ENCODE measurements around the gene DCLK3. TPM values are rescaled to one million over a fixed set of nuclear protein-coding genes. Genes with fewer than 3 reads are reported as not detected.

Gene DCLK3
- total RNA-seq, 2 donors from 2014 or later: 0.08 to 0.15 TPM

GRCh38 chr3:36803091-36803791 lies 38.9 kb upstream of the DCLK3 start:
- H3K4me1 ChIP-seq: no peaks in the 10 kb centered on the region
- H3K27me3 ChIP-seq: no peaks in the 10 kb centered on the region
- no peak for DNase-seq (ENCODE audit: low spot score)
- no peaks in the 10 kb centered on the region for H3K36me3 ChIP-seq
- TF ChIP-seq CTCF (IDR thresholded peaks at IDR 0.05): no peak
- H3K27ac ChIP-seq: no peak overlapping the region
- H3K4me3 ChIP-seq: no peak overlapping the region
- peaks cover 6 to 18% of the 10 kb centered on the region in 2 donors for H3K9me3 ChIP-seq

- TF ChIP-seq CTCF (IDR thresholded peaks at IDR 0.05): no peak
- Histone ChIP-seq H3K36me3 (no peaks in the 10 kb centered on the region), H3K4me3 (no peak overlapping the region), H3K4me1 (no peaks in the 10 kb centered on the region), H3K9me3 (peaks cover 0 to 8% of the 10 kb centered on the region in 2 donors), H3K27me3 (no peaks in the 10 kb centered on the region), H3K27ac (no peak overlapping the region)
- DNase-seq (ENCODE audit: low spot score): no peak
Observed at GRCh38 chr3:36800533-36801116, 36.3 kb upstream of the DCLK3 start.

- H3K27me3 ChIP-seq: no peaks in the 10 kb centered on the region
- H3K27ac ChIP-seq: no peak overlapping the region
- no peaks in the 10 kb centered on the region for H3K4me1 ChIP-seq
- H3K9me3 ChIP-seq: no peaks in the 10 kb centered on the region
- no peak overlapping the region for H3K4me3 ChIP-seq
- no peaks in the 10 kb centered on the region for H3K36me3 ChIP-seq
- TF ChIP-seq CTCF (IDR thresholded peaks at IDR 0.05): no peak
- DNase-seq (ENCODE audit: low spot score): no peak
Observed at GRCh38 chr3:36796881-36797280, 32.5 kb upstream of the DCLK3 start.

- H3K27me3 ChIP-seq: no peaks in the 10 kb centered on the region
- no peaks in the 10 kb centered on the region for H3K9me3 ChIP-seq
- H3K36me3 ChIP-seq: no peaks in the 10 kb centered on the region
- H3K4me1 ChIP-seq: no peaks in the 10 kb centered on the region
- TF ChIP-seq CTCF (IDR thresholded peaks at IDR 0.05): no peak
- no peak overlapping the region for H3K4me3 ChIP-seq
- DNase-seq (ENCODE audit: low spot score): no peak
- H3K27ac ChIP-seq: no peak overlapping the region
Observed at GRCh38 chr3:36796161-36796560, 31.8 kb upstream of the DCLK3 start.

- Histone ChIP-seq H3K27ac (no peak overlapping the region), H3K27me3 (no peaks in the 10 kb centered on the region), H3K4me1 (no peaks in the 10 kb centered on the region), H3K36me3 (no peaks in the 10 kb centered on the region), H3K9me3 (no peaks in the 10 kb centered on the region), H3K4me3 (no peak overlapping the region)
- TF ChIP-seq CTCF (IDR thresholded peaks at IDR 0.05): no peak
- DNase-seq (ENCODE audit: low spot score): no peak
Observed at GRCh38 chr3:36795622-36796021, 31.3 kb upstream of the DCLK3 start.
